SK-N-MC (cell line): ENCODE results near the gene GNPTAB.

Source experiments
- EZH2 ChIP-seq: fragments of 200-600 bp; sonication (generic); IDR thresholded peaks from one replicate; pipeline ENCODE4 v1.6.1; 2017; ENCODE audit warnings: antibody characterized with exemption
- FOXP2 ChIP-seq: optimal IDR thresholded peaks from 2 replicates; pipeline ENCODE3; 2011; ENCODE audit warnings: mild to moderate bottlenecking, moderate library complexity; ENCODE audit not compliant: insufficient read depth; ENCODE audit errors: extremely low read length, control extremely low read depth
- POLR2AphosphoS5 ChIP-seq: IDR thresholded peaks from 2 replicates; pipeline ENCODE4 v1.6.1; 2012; ENCODE audit warnings: mild to moderate bottlenecking, low read depth, low read length, borderline replicate concordance

- TF ChIP-seq POLR2AphosphoS5 = no peak
- no peak for TF ChIP-seq EZH2
- no peak for TF ChIP-seq FOXP2
Measured at GRCh38 chr12:101697930-101698799, 132.6 kb downstream of the GNPTAB start.
